Measurements from ENCODE around the gene PSMC1.
A peak's percentile ranks its signal among the peaks of the same experiment; 100 is the strongest.

PSMC1 gene

GRCh38 chr14:90255871-90256270, 482 bp upstream of the PSMC1 start:
- Histone ChIP-seq H3K27me3 (replicated peaks; ENCODE audit: control insufficient read depth, insufficient read depth, low read length) (no peaks in the 10 kb centered on the region), H3K4me3 (ENCODE audit: low read length) (peak overlapping the region; percentile 96), H3K36me3 (ENCODE audit: control insufficient read depth, insufficient read depth, low read length, severe bottlenecking) (peaks cover 15% of the 10 kb centered on the region), H3K4me1 (ENCODE audit: control insufficient read depth, insufficient read depth, low read length) (peaks cover 18% of the 10 kb centered on the region), H3K9ac (ENCODE audit: low read length) (peak overlapping the region; percentile 96), H3K9me3 (ENCODE audit: control insufficient read depth, low read length) (no peaks in the 10 kb centered on the region)
- peak; percentile 8 for DNase-seq (ENCODE audit: low read depth)

- H3K4me1 ChIP-seq (ENCODE audit: control insufficient read depth, insufficient read depth, low read length): peaks cover under 1% of the 10 kb centered on the region
- H3K9ac ChIP-seq (ENCODE audit: low read length): no peak overlapping the region
- H3K4me3 ChIP-seq (ENCODE audit: low read length): no peak overlapping the region
- H3K27me3 ChIP-seq (replicated peaks; ENCODE audit: control insufficient read depth, insufficient read depth, low read length): no peaks in the 10 kb centered on the region
- H3K36me3 ChIP-seq (ENCODE audit: control insufficient read depth, insufficient read depth, low read length, severe bottlenecking): peaks cover 91% of the 10 kb centered on the region
- DNase-seq (ENCODE audit: low read depth): no peak
- no peaks in the 10 kb centered on the region for H3K9me3 ChIP-seq (ENCODE audit: control insufficient read depth, low read length)
Measured at GRCh38 chr14:90263748-90264449, 7.5 kb downstream of the PSMC1 start.

GRCh38 chr14:90266441-90267154, 10.2 kb downstream of the PSMC1 start:
- Histone ChIP-seq H3K9ac (ENCODE audit: low read length) (no peak overlapping the region), H3K36me3 (ENCODE audit: control insufficient read depth, insufficient read depth, low read length, severe bottlenecking) (peaks cover 95% of the 10 kb centered on the region), H3K4me3 (ENCODE audit: low read length) (no peak overlapping the region), H3K9me3 (ENCODE audit: control insufficient read depth, low read length) (no peaks in the 10 kb centered on the region), H3K4me1 (ENCODE audit: control insufficient read depth, insufficient read depth, low read length) (no peaks in the 10 kb centered on the region), H3K27me3 (replicated peaks; ENCODE audit: control insufficient read depth, insufficient read depth, low read length) (no peaks in the 10 kb centered on the region)
- DNase-seq (ENCODE audit: low read depth): no peak

DNA sequence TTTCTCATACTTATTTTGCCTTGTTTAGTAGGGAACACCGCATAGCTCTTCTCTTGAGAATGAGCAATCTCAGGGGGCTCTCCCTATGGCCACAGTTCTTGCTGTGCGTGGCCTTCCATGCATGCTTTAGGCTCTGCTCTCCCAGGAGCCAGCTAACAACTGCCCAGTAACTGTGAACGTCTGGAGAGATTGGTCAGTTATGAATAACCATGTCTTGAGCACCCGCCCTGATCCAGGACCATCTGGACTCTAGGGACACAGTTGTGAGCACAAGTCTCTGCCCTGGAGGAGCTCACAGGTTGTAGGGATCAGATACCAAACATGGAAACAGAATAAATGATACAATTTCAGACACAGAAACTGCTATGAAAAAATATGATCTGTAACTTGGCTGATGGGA, 12.1 kb downstream of the PSMC1 start:
- Histone ChIP-seq H3K4me1 (ENCODE audit: control insufficient read depth, insufficient read depth, low read length) (peaks cover 7% of the 10 kb centered on the region), H3K9me3 (ENCODE audit: control insufficient read depth, low read length) (no peaks in the 10 kb centered on the region), H3K4me3 (ENCODE audit: low read length) (no peak overlapping the region), H3K27me3 (replicated peaks; ENCODE audit: control insufficient read depth, insufficient read depth, low read length) (no peaks in the 10 kb centered on the region), H3K9ac (ENCODE audit: low read length) (no peak overlapping the region), H3K36me3 (ENCODE audit: control insufficient read depth, insufficient read depth, low read length, severe bottlenecking) (peaks cover 95% of the 10 kb centered on the region)
- no peak for DNase-seq (ENCODE audit: low read depth)

DNA sequence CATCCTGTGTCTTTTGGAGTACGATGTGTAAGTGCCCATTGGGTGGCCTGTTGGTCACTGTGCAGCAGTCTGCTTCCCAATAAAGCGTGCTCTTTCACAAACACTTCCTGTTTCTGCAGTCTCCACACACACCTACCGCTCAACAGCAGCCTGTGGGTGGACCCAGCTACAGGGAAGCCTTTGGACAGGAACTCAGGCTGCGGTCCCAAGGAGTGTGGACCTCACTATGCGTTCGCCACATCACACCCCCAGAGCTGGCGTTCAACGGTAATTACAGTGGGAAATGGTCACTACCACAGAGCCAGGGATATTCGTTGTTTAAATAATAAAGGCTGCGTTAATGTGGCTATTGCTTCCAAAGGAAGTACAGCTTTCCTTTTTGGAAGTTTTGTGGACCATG, 16.2 kb downstream of the PSMC1 start:
- Histone ChIP-seq H3K4me3 (ENCODE audit: low read length) (no peak overlapping the region), H3K9ac (ENCODE audit: low read length) (no peak overlapping the region), H3K36me3 (ENCODE audit: control insufficient read depth, insufficient read depth, low read length, severe bottlenecking) (peaks cover 61% of the 10 kb centered on the region), H3K27me3 (replicated peaks; ENCODE audit: control insufficient read depth, insufficient read depth, low read length) (no peaks in the 10 kb centered on the region), H3K4me1 (ENCODE audit: control insufficient read depth, insufficient read depth, low read length) (peaks cover 22% of the 10 kb centered on the region), H3K9me3 (ENCODE audit: control insufficient read depth, low read length) (no peaks in the 10 kb centered on the region)
- DNase-seq (ENCODE audit: low read depth): no peak

DNA sequence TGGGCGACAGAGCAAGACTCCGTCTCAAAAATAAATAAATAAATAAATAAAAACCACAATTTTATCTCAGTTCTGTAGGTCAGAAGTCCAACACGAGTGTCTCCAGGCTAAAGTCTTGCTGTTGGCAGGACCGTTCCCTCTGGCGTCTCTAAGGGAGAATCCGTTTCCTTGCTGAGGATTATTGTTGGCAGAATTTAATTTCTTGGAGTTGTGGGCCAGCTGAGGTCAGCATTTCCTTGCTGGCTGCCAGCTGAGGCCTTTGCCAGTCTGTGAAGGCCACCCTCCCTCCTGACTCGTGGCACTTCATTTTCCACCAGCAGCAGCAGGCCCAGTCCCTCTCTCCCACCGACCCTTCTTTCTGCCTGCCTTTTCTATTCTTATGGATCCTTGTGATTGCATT, 17.2 kb downstream of the PSMC1 start:
- Histone ChIP-seq H3K4me3 (ENCODE audit: low read length) (no peak overlapping the region), H3K9me3 (ENCODE audit: control insufficient read depth, low read length) (no peaks in the 10 kb centered on the region), H3K9ac (ENCODE audit: low read length) (peak overlapping the region; percentile 13), H3K27me3 (replicated peaks; ENCODE audit: control insufficient read depth, insufficient read depth, low read length) (no peaks in the 10 kb centered on the region), H3K36me3 (ENCODE audit: control insufficient read depth, insufficient read depth, low read length, severe bottlenecking) (peaks cover 61% of the 10 kb centered on the region), H3K4me1 (ENCODE audit: control insufficient read depth, insufficient read depth, low read length) (peaks cover 22% of the 10 kb centered on the region)
- no peak for DNase-seq (ENCODE audit: low read depth)

DNA sequence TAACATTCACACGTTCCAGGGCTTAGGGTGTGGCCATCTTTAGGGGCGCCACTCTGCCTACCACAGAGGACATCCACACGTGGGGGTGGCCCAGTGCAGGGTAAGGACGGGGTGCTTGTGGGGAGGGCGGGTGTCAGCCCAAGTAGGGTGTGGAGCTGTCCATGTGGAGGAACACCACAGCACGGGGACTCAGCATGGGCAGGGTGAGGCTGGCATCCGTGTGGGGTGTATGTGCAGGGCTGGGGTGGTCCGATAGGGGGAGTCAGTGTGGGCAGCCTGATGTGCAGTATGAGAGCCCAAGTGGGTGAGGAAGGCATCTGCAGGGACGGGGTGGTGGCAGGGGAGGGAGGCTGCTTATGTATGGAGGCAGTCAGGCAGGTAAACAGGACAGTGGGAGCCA, 17.7 kb downstream of the PSMC1 start:
- no peaks in the 10 kb centered on the region for H3K27me3 ChIP-seq (replicated peaks; ENCODE audit: control insufficient read depth, insufficient read depth, low read length)
- peaks cover 22% of the 10 kb centered on the region for H3K4me1 ChIP-seq (ENCODE audit: control insufficient read depth, insufficient read depth, low read length)
- no peak overlapping the region for H3K4me3 ChIP-seq (ENCODE audit: low read length)
- no peaks in the 10 kb centered on the region for H3K9me3 ChIP-seq (ENCODE audit: control insufficient read depth, low read length)
- H3K9ac ChIP-seq (ENCODE audit: low read length): peak overlapping the region; percentile 13
- DNase-seq (ENCODE audit: low read depth): no peak
- peaks cover 61% of the 10 kb centered on the region for H3K36me3 ChIP-seq (ENCODE audit: control insufficient read depth, insufficient read depth, low read length, severe bottlenecking)

DNA sequence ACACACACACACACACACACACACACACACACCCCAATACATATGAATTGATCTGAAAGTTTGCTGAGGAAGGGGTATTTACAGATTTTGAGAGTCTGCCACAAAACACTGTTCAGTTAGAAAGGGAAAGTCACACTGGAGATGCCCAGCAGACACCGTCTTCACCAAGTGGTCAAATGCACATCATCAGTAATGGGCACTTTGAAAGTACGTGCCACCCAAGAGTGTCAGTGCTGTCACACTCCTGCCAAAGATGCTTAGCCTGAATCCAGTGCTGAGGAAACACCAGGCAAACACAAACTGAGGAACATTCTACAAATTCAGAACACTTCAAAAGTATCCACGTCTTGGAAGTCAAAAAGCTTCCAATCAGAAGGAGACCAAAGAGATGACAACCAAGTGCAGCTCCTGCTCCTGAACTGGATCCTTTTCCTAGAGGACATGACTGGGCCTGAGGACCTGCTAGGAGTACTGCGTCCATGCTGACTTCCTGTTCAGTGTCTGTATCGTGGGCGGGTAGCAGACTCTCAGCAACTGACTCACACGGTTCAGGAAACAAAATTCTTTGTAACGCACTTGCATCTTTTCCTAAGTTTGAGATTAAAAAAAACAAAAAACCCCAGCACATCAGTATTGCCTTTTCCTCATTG, 18.6 kb downstream of the PSMC1 start:
- no peaks in the 10 kb centered on the region for H3K27me3 ChIP-seq (replicated peaks; ENCODE audit: control insufficient read depth, insufficient read depth, low read length)
- peak overlapping the region; percentile 4 for H3K9ac ChIP-seq (ENCODE audit: low read length)
- no peak overlapping the region for H3K4me3 ChIP-seq (ENCODE audit: low read length)
- peak; percentile 49 for DNase-seq (ENCODE audit: low read depth)
- peaks cover 22% of the 10 kb centered on the region for H3K4me1 ChIP-seq (ENCODE audit: control insufficient read depth, insufficient read depth, low read length)
- no peaks in the 10 kb centered on the region for H3K9me3 ChIP-seq (ENCODE audit: control insufficient read depth, low read length)
- peaks cover 54% of the 10 kb centered on the region for H3K36me3 ChIP-seq (ENCODE audit: control insufficient read depth, insufficient read depth, low read length, severe bottlenecking)

DNA sequence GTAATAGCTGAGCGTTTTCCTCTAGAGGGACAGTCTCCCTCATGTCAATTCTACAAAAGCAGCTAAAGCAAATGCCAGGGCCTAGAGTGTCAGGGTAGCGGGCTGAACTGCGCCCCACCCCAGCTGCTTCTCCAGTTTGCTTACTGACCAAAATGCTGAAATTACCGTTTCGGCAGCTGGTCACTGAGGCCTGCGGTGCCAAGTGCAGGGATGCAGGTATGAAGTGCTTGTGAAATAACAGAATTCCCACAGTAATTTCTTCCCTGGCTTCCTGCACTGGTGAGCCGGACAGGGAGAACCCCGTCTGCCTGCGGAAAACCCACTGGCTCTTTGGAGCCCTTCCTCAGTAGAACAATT, 19.1 kb downstream of the PSMC1 start:
- Histone ChIP-seq H3K36me3 (ENCODE audit: control insufficient read depth, insufficient read depth, low read length, severe bottlenecking) (peaks cover 52% of the 10 kb centered on the region), H3K27me3 (replicated peaks; ENCODE audit: control insufficient read depth, insufficient read depth, low read length) (no peaks in the 10 kb centered on the region), H3K9me3 (ENCODE audit: control insufficient read depth, low read length) (no peaks in the 10 kb centered on the region)

GRCh38 chr14:90275820-90276219, 19.5 kb downstream of the PSMC1 start:
- Histone ChIP-seq H3K9me3 (ENCODE audit: control insufficient read depth, low read length) (no peaks in the 10 kb centered on the region), H3K36me3 (ENCODE audit: control insufficient read depth, insufficient read depth, low read length, severe bottlenecking) (peaks cover 51% of the 10 kb centered on the region), H3K4me3 (ENCODE audit: low read length) (no peak overlapping the region), H3K4me1 (ENCODE audit: control insufficient read depth, insufficient read depth, low read length) (peaks cover 22% of the 10 kb centered on the region), H3K27me3 (replicated peaks; ENCODE audit: control insufficient read depth, insufficient read depth, low read length) (no peaks in the 10 kb centered on the region), H3K9ac (ENCODE audit: low read length) (peak overlapping the region; percentile 4)
- no peak for DNase-seq (ENCODE audit: low read depth)

More for the DNA sequence above, 19.1 kb downstream of the PSMC1 start:
- DNase-seq (ENCODE audit: low read depth): no peak
- peaks cover 22% of the 10 kb centered on the region for H3K4me1 ChIP-seq (ENCODE audit: control insufficient read depth, insufficient read depth, low read length)
- H3K9ac ChIP-seq (ENCODE audit: low read length): peak overlapping the region; percentile 4
- no peak overlapping the region for H3K4me3 ChIP-seq (ENCODE audit: low read length)

GRCh38 chr14:90276646-90277367, 20.5 kb downstream of the PSMC1 start:
- Histone ChIP-seq H3K9me3 (ENCODE audit: control insufficient read depth, low read length) (no peaks in the 10 kb centered on the region), H3K9ac (ENCODE audit: low read length) (no peak overlapping the region), H3K4me1 (ENCODE audit: control insufficient read depth, insufficient read depth, low read length) (peaks cover 31% of the 10 kb centered on the region), H3K4me3 (ENCODE audit: low read length) (no peak overlapping the region), H3K27me3 (replicated peaks; ENCODE audit: control insufficient read depth, insufficient read depth, low read length) (no peaks in the 10 kb centered on the region), H3K36me3 (ENCODE audit: control insufficient read depth, insufficient read depth, low read length, severe bottlenecking) (peaks cover 41% of the 10 kb centered on the region)
- DNase-seq (ENCODE audit: low read depth): no peak

All from adipocyte (in vitro differentiated cells).